ENCODE measurements around the gene RIPOR1. TPM values are rescaled to one million over a fixed set of nuclear protein-coding genes. Genes with fewer than 3 reads are reported as not detected.

The RIPOR1 gene
- total and polyA plus RNA-seq, 2 donors from 2014 or later, result 60.9 to 116 TPM

DNA sequence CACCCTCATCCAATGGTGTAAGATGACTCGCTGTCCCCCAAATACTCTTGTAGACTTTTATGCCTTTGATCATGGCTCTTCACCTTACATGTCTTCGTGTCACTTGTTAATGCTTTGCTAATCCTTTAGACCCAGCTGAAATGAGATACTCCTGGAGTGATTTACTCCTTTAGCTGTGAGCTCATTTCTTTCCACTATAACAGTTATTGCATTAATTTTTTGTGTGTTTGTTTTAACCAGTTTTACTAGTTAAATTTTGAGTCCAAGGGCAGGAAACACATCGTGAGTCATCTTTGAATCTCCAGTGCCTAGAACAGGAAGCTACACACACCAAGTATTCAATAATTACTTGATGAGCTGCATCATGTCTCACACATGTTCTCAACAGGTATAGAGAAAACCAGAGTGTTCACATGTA lies 27.2 kb downstream of the RIPOR1 start:
- no peaks in the 10 kb centered on the region for H3K9me3 ChIP-seq (ENCODE audit: control insufficient read depth in 2 of 3, insufficient read depth in 1 of 3, low read length in 3 of 3)
- H3K36me3 ChIP-seq (ENCODE audit: control insufficient read depth in 2 of 3, insufficient read depth in 3 of 3, low read length in 3 of 3), result no peaks in the 10 kb centered on the region
- H3K4me1 ChIP-seq (ENCODE audit: control insufficient read depth in 2 of 3, insufficient read depth in 2 of 3, low read depth in 1 of 3, low read length in 3 of 3), result peaks cover 0 to 9% (median 5%) of the 10 kb centered on the region in 3 donors
- no peak for TF ChIP-seq CTCF (IDR thresholded peaks at IDR 0.05; ENCODE audit: borderline replicate concordance, extremely low read depth, insufficient read depth)
- intact Hi-C loops (cut with DNase I), result no loop called here
- FAIRE-seq (no peak), DNase-seq (no peak)
- H3K4me3 ChIP-seq (ENCODE audit: low read length in 3 of 3), result no peak overlapping the region
- H3K9ac ChIP-seq (ENCODE audit: low read length in 3 of 3), result no peak overlapping the region
- H3K27me3 ChIP-seq (ENCODE audit: control insufficient read depth, insufficient read depth, low read length), result no peaks in the 10 kb centered on the region
- H3K27ac ChIP-seq (ENCODE audit: low read depth in 2 of 2, low read length in 2 of 2), result peak overlapping the region in 1 of 2 donors; percentile 37

DNA sequence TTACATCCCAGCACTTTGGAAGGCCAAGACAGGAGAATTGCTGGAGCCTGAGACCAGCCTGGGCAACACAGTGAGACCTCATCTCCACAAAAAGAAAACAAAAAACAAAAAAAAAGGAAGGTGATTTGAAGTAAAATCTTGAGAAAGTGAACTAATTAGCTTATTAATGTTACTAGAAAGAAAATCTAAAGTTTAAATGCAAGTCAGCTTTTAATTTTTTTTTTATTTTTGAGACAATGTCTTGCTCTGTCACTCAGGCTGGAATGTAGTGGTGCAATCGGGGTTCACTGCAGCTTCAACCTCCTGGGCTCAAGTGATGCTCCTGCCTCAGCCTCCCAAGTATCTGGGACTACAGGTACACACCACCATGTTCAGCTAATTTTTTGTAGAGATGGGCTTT lies 30.2 kb downstream of the RIPOR1 start:
- FAIRE-seq, result no peak
- no peaks in the 10 kb centered on the region for H3K27me3 ChIP-seq (ENCODE audit: control insufficient read depth, insufficient read depth, low read length)
- DNase-seq, result peak in 1 of 5 donors; percentile 15
- no peak overlapping the region for H3K4me3 ChIP-seq (ENCODE audit: low read length in 3 of 3)
- H3K4me1 ChIP-seq (ENCODE audit: control insufficient read depth in 2 of 3, insufficient read depth in 2 of 3, low read depth in 1 of 3, low read length in 3 of 3), result peaks cover 0 to 4% (median 0%) of the 10 kb centered on the region in 3 donors
- no peak overlapping the region for H3K9ac ChIP-seq (ENCODE audit: low read length in 3 of 3)
- H3K9me3 ChIP-seq (ENCODE audit: control insufficient read depth in 2 of 3, insufficient read depth in 1 of 3, low read length in 3 of 3), result no peaks in the 10 kb centered on the region
- no peak for TF ChIP-seq CTCF (IDR thresholded peaks at IDR 0.05; ENCODE audit: borderline replicate concordance, extremely low read depth, insufficient read depth)
- H3K27ac ChIP-seq (ENCODE audit: low read depth in 2 of 2, low read length in 2 of 2), result no peak overlapping the region
- intact Hi-C loops (cut with DNase I), result no loop called here
- H3K36me3 ChIP-seq (ENCODE audit: control insufficient read depth in 2 of 3, insufficient read depth in 3 of 3, low read length in 3 of 3), result no peaks in the 10 kb centered on the region

- intact Hi-C loops (cut with DNase I), result no loop called here
- no peak overlapping the region for H3K4me3 ChIP-seq (ENCODE audit: low read length in 3 of 3)
- TF ChIP-seq CTCF (IDR thresholded peaks at IDR 0.05; ENCODE audit: borderline replicate concordance, extremely low read depth, insufficient read depth), result no peak
Observed at GRCh38 chr16:67560827-67561342, 32.3 kb downstream of the RIPOR1 start.

GRCh38 chr16:67561501-67561823 lies 32.8 kb downstream of the RIPOR1 start:
- no peak for TF ChIP-seq CTCF (IDR thresholded peaks at IDR 0.05; ENCODE audit: borderline replicate concordance, extremely low read depth, insufficient read depth)
- FAIRE-seq (no peak), DNase-seq (peak in 1 of 5 donors; percentile 82)
- Histone ChIP-seq H3K36me3 (ENCODE audit: control insufficient read depth in 2 of 3, insufficient read depth in 3 of 3, low read length in 3 of 3) (no peaks in the 10 kb centered on the region), H3K27ac (ENCODE audit: low read depth in 2 of 2, low read length in 2 of 2) (peak overlapping the region; percentile 65 to 94), H3K27me3 (ENCODE audit: control insufficient read depth, insufficient read depth, low read length) (no peaks in the 10 kb centered on the region), H3K4me1 (ENCODE audit: control insufficient read depth in 2 of 3, insufficient read depth in 2 of 3, low read depth in 1 of 3, low read length in 3 of 3) (peaks cover 0 to 12% (median 11%) of the 10 kb centered on the region in 3 donors), H3K9me3 (ENCODE audit: control insufficient read depth in 2 of 3, insufficient read depth in 1 of 3, low read length in 3 of 3) (no peaks in the 10 kb centered on the region), H3K4me3 (ENCODE audit: low read length in 3 of 3) (peak overlapping the region; percentile 65 to 78 (median 69)), H3K9ac (ENCODE audit: low read length in 3 of 3) (peak overlapping the region; percentile 46 to 75 (median 65))
- intact Hi-C loops (cut with DNase I), result no loop called here

More at GRCh38 chr16:67560827-67561342, 32.3 kb downstream of the RIPOR1 start:
- Histone ChIP-seq H3K9me3 (ENCODE audit: control insufficient read depth in 2 of 3, insufficient read depth in 1 of 3, low read length in 3 of 3) (no peaks in the 10 kb centered on the region), H3K27ac (ENCODE audit: low read depth in 2 of 2, low read length in 2 of 2) (no peak overlapping the region), H3K4me1 (ENCODE audit: control insufficient read depth in 2 of 3, insufficient read depth in 2 of 3, low read depth in 1 of 3, low read length in 3 of 3) (peaks cover 0 to 12% (median 11%) of the 10 kb centered on the region in 3 donors), H3K36me3 (ENCODE audit: control insufficient read depth in 2 of 3, insufficient read depth in 3 of 3, low read length in 3 of 3) (no peaks in the 10 kb centered on the region), H3K9ac (ENCODE audit: low read length in 3 of 3) (no peak overlapping the region), H3K27me3 (ENCODE audit: control insufficient read depth, insufficient read depth, low read length) (no peaks in the 10 kb centered on the region)
- FAIRE-seq, result no peak
- DNase-seq, result peak in 1 of 5 donors; percentile 35
